Adrenal gland (tissue), 5 donors: ENCODE results near the gene ELSPBP1.

Experiments used
- CTCF ChIP-seq, 6 experiments: fragments of 450-650 bp in 4 of 6; fragments of 200-600 bp in 2 of 6; sonication (generic) in 1 of 6; IDR thresholded peaks; 1 replicate in 5 of 6; 2 replicates in 1 of 6; pipeline versions ENCODE4 v1.5.1 to v1.8.0; 2016 to 2021; ENCODE audit warnings: antibody characterized with exemption in 6 of 6, mild to moderate bottlenecking in 2 of 6, moderate library complexity in 1 of 6
- POLR2A ChIP-seq, 2 donors: fragments of 450-650 bp; IDR thresholded peaks; one replicate each; pipeline ENCODE4 v1.6.1; 2017; ENCODE audit warnings: antibody characterized with exemption in 2 of 2, mild to moderate bottlenecking in 2 of 2, moderate library complexity in 1 of 2
- donor health status: DM: no; HTN: no; CAD: no.

DNA sequence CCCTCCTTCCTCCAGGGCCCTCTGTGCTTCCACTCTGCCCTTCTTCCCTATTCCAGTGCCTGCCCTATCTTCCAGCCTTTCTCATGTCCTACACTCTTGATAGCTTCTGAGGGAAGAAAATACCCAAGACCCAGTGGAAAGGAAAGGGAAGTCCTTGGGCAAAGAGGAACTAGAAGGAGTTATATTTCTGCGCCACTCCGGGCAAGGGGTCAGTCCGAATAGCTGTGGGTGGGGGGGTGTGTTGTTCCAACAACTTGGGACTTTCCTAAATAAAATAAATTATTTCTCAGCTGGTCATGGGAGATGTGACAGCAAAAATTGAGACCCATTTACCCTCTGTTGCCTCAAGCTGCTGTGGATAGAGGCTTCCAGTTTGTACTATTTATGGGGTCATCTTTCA is 26.3 kb downstream of the ELSPBP1 start:
- TF ChIP-seq CTCF (IDR thresholded peaks at IDR 0.05): no peak
- no peak for TF ChIP-seq POLR2A (IDR thresholded peaks at IDR 0.05)
